ENCODE results near the gene KLK7. TPM values are rescaled to one million over a fixed set of nuclear protein-coding genes. Genes with fewer than 3 reads are reported as not detected.

Gene KLK7
- polyA plus RNA-seq, 1 of the 3 experiments (the other 2 are of a cell fraction), result not detected

GRCh38 chr19:51015691-51016267, 32.1 kb upstream of the KLK7 start:
- Histone ChIP-seq H2AFZ (ENCODE audit: low read depth) (no peak overlapping the region), H3F3A (replicated peaks; ENCODE audit: insufficient read depth) (no peaks in the 10 kb centered on the region), H4K20me1 (ENCODE audit: insufficient read depth) (no peaks in the 10 kb centered on the region), H3K4me2 (no peak overlapping the region), H3K4me3 (ENCODE audit: low read depth in 2 of 2, low read length in 1 of 2) (no peak overlapping the region), H3K4me1 (ENCODE audit: control insufficient read depth in 1 of 2, insufficient read depth in 2 of 2, low read depth in 1 of 2, low read length in 1 of 2) (no peaks in the 10 kb centered on the region), H3K27me3 (ENCODE audit: insufficient read depth) (peaks cover 74% of the 10 kb centered on the region), H3K9me2 (no peaks in the 10 kb centered on the region), H3K36me3 (replicated peaks in 1 of 2; ENCODE audit: control insufficient read depth in 1 of 2, insufficient read depth in 2 of 2, low read length in 1 of 2) (no peaks in the 10 kb centered on the region), H3K9me3 (no peaks in the 10 kb centered on the region), H3K79me2 (ENCODE audit: insufficient read depth) (no peaks in the 10 kb centered on the region), H3K9ac (no peak overlapping the region), H3K27ac (ENCODE audit: low read depth in 2 of 2, low read length in 1 of 2) (no peak overlapping the region)
- 54% methylated on average over 15 of the region's 19 CpGs for WGBS (ENCODE audit: low lambda C conversion rate)
- TF ChIP-seq NFIC (IDR thresholded peaks at IDR 0.05; ENCODE audit: borderline replicate concordance) (no peak), EZH2phosphoT487 (IDR thresholded peaks at IDR 0.05; ENCODE audit: borderline replicate concordance, low read depth) (no peak), USF1 (IDR thresholded peaks at IDR 0.05; ENCODE audit: borderline replicate concordance, low read depth) (no peak), PBX3 (IDR thresholded peaks at IDR 0.05) (no peak), MXI1 (IDR thresholded peaks at IDR 0.05; ENCODE audit: low read depth, low read length) (no peak), MEF2A (IDR thresholded peaks at IDR 0.05; ENCODE audit: borderline replicate concordance, low read depth) (no peak), TCF12 (IDR thresholded peaks at IDR 0.05) (no peak), FOXM1 (IDR thresholded peaks at IDR 0.05; ENCODE audit: low read depth) (no peak), EP300 (IDR thresholded peaks at IDR 0.05; ENCODE audit: borderline replicate concordance in 1 of 2, low read depth in 1 of 2, low read length in 1 of 2) (no peak), FOSL2 (IDR thresholded peaks at IDR 0.05; ENCODE audit: borderline replicate concordance, low read depth) (no peak), GABPA (IDR thresholded peaks at IDR 0.05; ENCODE audit: low read depth) (no peak), RFX5 (IDR thresholded peaks at IDR 0.05; ENCODE audit: low read length) (no peak), CTCF (IDR thresholded peaks at IDR 0.05) (no peak)
- ChIA-PET CTCF (interaction anchor here (1.1 to 6.0 kb wide), 5 partner anchors 21 to 95 kb away, joined by 3 to 30 read pairs (median 7); no protein-coding TSS in a partner anchor), POLR2A (no interaction called here)
- DNase-seq, result no peak

GRCh38 chr19:51014242-51014641, 30.5 kb upstream of the KLK7 start:
- Histone ChIP-seq H3K9me3 (no peaks in the 10 kb centered on the region), H3K4me3 (ENCODE audit: low read depth in 2 of 2, low read length in 1 of 2) (no peak overlapping the region), H3K36me3 (replicated peaks in 1 of 2; ENCODE audit: control insufficient read depth in 1 of 2, insufficient read depth in 2 of 2, low read length in 1 of 2) (no peaks in the 10 kb centered on the region), H3F3A (replicated peaks; ENCODE audit: insufficient read depth) (no peaks in the 10 kb centered on the region), H4K20me1 (ENCODE audit: insufficient read depth) (no peaks in the 10 kb centered on the region), H3K27me3 (ENCODE audit: insufficient read depth) (peaks cover 74% of the 10 kb centered on the region), H3K79me2 (ENCODE audit: insufficient read depth) (no peaks in the 10 kb centered on the region), H2AFZ (ENCODE audit: low read depth) (no peak overlapping the region), H3K9ac (no peak overlapping the region), H3K4me2 (no peak overlapping the region), H3K27ac (ENCODE audit: low read depth in 2 of 2, low read length in 1 of 2) (no peak overlapping the region), H3K4me1 (ENCODE audit: control insufficient read depth in 1 of 2, insufficient read depth in 2 of 2, low read depth in 1 of 2, low read length in 1 of 2) (no peaks in the 10 kb centered on the region), H3K9me2 (no peaks in the 10 kb centered on the region)
- ChIA-PET POLR2A (no interaction called here), CTCF (interaction anchor here (1.8 to 6.0 kb wide), 2 partner anchors 7 to 81 kb away, joined by 6 to 30 read pairs; no protein-coding TSS in a partner anchor)
- no peak for DNase-seq
- 25% methylated on average over 5 of the region's 6 CpGs for WGBS (ENCODE audit: low lambda C conversion rate)
- no peak for TF ChIP-seq EP300 (IDR thresholded peaks at IDR 0.05; ENCODE audit: borderline replicate concordance in 1 of 2, low read depth in 1 of 2, low read length in 1 of 2)
- no peak for TF ChIP-seq POLR2AphosphoS5 (IDR thresholded peaks at IDR 0.05; ENCODE audit: low read depth, low read length)
- TF ChIP-seq RXRA (IDR thresholded peaks at IDR 0.05; ENCODE audit: borderline replicate concordance, low read depth), result no peak
- TF ChIP-seq USF2 (IDR thresholded peaks at IDR 0.05; ENCODE audit: borderline replicate concordance, low read depth, low read length), result no peak
- no peak for TF ChIP-seq PBX3 (IDR thresholded peaks at IDR 0.05)
- TF ChIP-seq ELF1 (IDR thresholded peaks at IDR 0.05), result no peak
- no peak for TF ChIP-seq ZBTB33 (IDR thresholded peaks at IDR 0.05; ENCODE audit: borderline replicate concordance, low read depth)
- TF ChIP-seq SMC3 (IDR thresholded peaks at IDR 0.05; ENCODE audit: low read depth, low read length), result no peak
- no peak for TF ChIP-seq NRF1 (IDR thresholded peaks at IDR 0.05; ENCODE audit: low read depth, low read length)

Data from SK-N-SH (cell line).